Activated gamma-delta T cell (primary cell): ENCODE data around the gene SEZ6.

Experiments
- DNase-seq: peaks from one replicate; lab custom pipeline; 2025; lab: John Stamatoyannopoulos, UW

Gene SEZ6

GRCh38 chr17:28975646-28976045, 30.2 kb downstream of the SEZ6 start:
- no peak for DNase-seq

GRCh38 chr17:28975031-28975430, 30.8 kb downstream of the SEZ6 start:
- DNase-seq, result no peak

- no peak for DNase-seq
Observed at GRCh38 chr17:28974451-28974850, 31.4 kb downstream of the SEZ6 start.

- no peak for DNase-seq
Observed at GRCh38 chr17:28973425-28973824, 32.4 kb downstream of the SEZ6 start.

- DNase-seq, result no peak
Observed at GRCh38 chr17:28972437-28972836, 33.4 kb downstream of the SEZ6 start.

- no peak for DNase-seq
Observed at GRCh38 chr17:28970879-28971278, 35.0 kb downstream of the SEZ6 start.

- no peak for DNase-seq
Observed at GRCh38 chr17:28969706-28970393, 36.0 kb downstream of the SEZ6 start.

GRCh38 chr17:28968914-28969295, 36.9 kb downstream of the SEZ6 start:
- DNase-seq, result no peak

GRCh38 chr17:28968231-28968913, 37.5 kb downstream of the SEZ6 start:
- DNase-seq, result no peak

GRCh38 chr17:28967221-28968135, 38.4 kb downstream of the SEZ6 start:
- no peak for DNase-seq

GRCh38 chr17:28963841-28964240, 42.0 kb downstream of the SEZ6 start:
- no peak for DNase-seq

- DNase-seq, result no peak
Observed at GRCh38 chr17:28963055-28963611, 42.7 kb downstream of the SEZ6 start.

GRCh38 chr17:28961391-28961790, 44.4 kb downstream of the SEZ6 start:
- no peak for DNase-seq

GRCh38 chr17:28960256-28961061, 45.4 kb downstream of the SEZ6 start:
- no peak for DNase-seq

GRCh38 chr17:28959471-28959871, 46.4 kb downstream of the SEZ6 start:
- DNase-seq, result no peak

GRCh38 chr17:28958820-28959455, 46.9 kb downstream of the SEZ6 start:
- DNase-seq, result no peak

GRCh38 chr17:28957992-28958355, 47.9 kb downstream of the SEZ6 start:
- no peak for DNase-seq

GRCh38 chr17:28957277-28957991, 48.4 kb downstream of the SEZ6 start:
- no peak for DNase-seq

GRCh38 chr17:28956861-28957260, 49.0 kb downstream of the SEZ6 start:
- DNase-seq, result no peak

- DNase-seq, result no peak
Observed at GRCh38 chr17:28956112-28956511, 49.7 kb downstream of the SEZ6 start.
